Mucosa of descending colon (tissue), 3 donors: ENCODE results near the gene PHLPP1. TPM values are rescaled to one million over a fixed set of nuclear protein-coding genes. Genes with fewer than 3 reads are reported as not detected.

Experiments
- ATAC-seq: fragments of 200-7000 bp; cut with Tn5 transposase; one replicate; pipeline ENCODE4 v1.9.1; 2020; ENCODE audit warnings: mild to moderate bottlenecking, moderate library complexity
- DNase-seq, 3 donors: peaks; one replicate each; pipeline ENCODE4 v3.0.0-alpha.2; 2020
- H3K36me3 ChIP-seq: fragments of 200-600 bp; one replicate; pipeline ENCODE4 v1.8.0; 2021; ENCODE audit warnings: low read depth, mild to moderate bottlenecking
- H3K4me1 ChIP-seq: fragments of 200-600 bp; one replicate; pipeline ENCODE4 v1.8.0; 2021; ENCODE audit warnings: low read depth, mild to moderate bottlenecking
- H3K4me3 ChIP-seq: fragments of 200-600 bp; one replicate; pipeline ENCODE4 v1.8.0; 2021; ENCODE audit warnings: mild to moderate bottlenecking
- H3K9me3 ChIP-seq: fragments of 200-600 bp; one replicate; pipeline ENCODE4 v1.8.0; 2021; ENCODE audit warnings: mild to moderate bottlenecking
- intact Hi-C, 2 donors: fragments of 100-400 bp; cut with DNase I in 1 of 2; cut with micrococcal nuclease in 1 of 2; formaldehyde crosslinking; loops; one replicate each; pipeline versions ENCODE4 v1.11.0 to v1.11.1; 2022; cut with DNase I, micrococcal nuclease
- total RNA-seq, 3 donors: library from RNA; stranded (reverse); fragmentation: NEBNext Ultra II Directional in 2 of 3; extraction: Animal tissue kit (Norgen Biotek cat#: 25700) in 2 of 3; gene quantifications; one replicate each; pipeline versions ENCODE4 v1.2.1 to v1.2.4, GENCODE V29; 2021 to 2023
- TF ChIP-seq, protein P1 (sequence below): fragments of 200-600 bp; IDR thresholded peaks from one replicate; pipeline ENCODE4 v1.8.0; 2022; ENCODE audit warnings: antibody characterized with exemption, mild to moderate bottlenecking
- donor health status: DM: no; HTN: no; CAD: no; lungs with moderate emphysema.
- donor health status: DM: no; HTN: no; CAD: no.
- donor health status: DM: no; HTN: yes; CAD: no.

PHLPP1 gene
- total RNA-seq, 3 donors from 2014 or later = 17.9 to 28.9 (median 19.7) TPM

DNA sequence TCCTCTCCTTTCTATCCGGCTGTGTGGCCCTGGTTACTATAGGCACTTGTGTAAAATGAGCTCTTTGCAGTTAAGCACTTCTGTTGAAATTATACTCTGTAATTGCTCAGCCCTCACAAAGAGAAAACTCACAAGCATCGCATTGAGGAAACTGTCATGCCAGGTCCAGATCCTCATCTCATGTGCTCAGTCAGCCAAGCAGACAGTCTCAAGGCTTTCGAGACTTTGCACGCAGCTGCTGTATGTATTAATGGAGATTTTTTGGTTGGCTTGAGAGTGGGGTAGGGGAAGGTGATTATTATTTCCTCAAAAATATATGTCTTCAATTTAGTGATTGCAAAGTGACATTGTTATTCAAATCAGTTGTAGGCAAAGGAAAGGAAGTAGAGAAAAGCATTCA is 33.0 kb upstream of the PHLPP1 start:
- intact Hi-C loops = no loop called here
- no peaks in the 10 kb centered on the region for H3K36me3 ChIP-seq
- ATAC-seq (no peak), DNase-seq (no peak)
- H3K4me1 ChIP-seq = no peaks in the 10 kb centered on the region
- TF ChIP-seq, protein P1, sequence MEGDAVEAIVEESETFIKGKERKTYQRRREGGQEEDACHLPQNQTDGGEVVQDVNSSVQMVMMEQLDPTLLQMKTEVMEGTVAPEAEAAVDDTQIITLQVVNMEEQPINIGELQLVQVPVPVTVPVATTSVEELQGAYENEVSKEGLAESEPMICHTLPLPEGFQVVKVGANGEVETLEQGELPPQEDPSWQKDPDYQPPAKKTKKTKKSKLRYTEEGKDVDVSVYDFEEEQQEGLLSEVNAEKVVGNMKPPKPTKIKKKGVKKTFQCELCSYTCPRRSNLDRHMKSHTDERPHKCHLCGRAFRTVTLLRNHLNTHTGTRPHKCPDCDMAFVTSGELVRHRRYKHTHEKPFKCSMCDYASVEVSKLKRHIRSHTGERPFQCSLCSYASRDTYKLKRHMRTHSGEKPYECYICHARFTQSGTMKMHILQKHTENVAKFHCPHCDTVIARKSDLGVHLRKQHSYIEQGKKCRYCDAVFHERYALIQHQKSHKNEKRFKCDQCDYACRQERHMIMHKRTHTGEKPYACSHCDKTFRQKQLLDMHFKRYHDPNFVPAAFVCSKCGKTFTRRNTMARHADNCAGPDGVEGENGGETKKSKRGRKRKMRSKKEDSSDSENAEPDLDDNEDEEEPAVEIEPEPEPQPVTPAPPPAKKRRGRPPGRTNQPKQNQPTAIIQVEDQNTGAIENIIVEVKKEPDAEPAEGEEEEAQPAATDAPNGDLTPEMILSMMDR = no peak
- no peak overlapping the region for H3K4me3 ChIP-seq
- no peaks in the 10 kb centered on the region for H3K9me3 ChIP-seq

- intact Hi-C loops = no loop called here
- Histone ChIP-seq H3K4me1 (no peaks in the 10 kb centered on the region), H3K9me3 (peaks cover 11% of the 10 kb centered on the region), H3K36me3 (no peaks in the 10 kb centered on the region), H3K4me3 (no peak overlapping the region)
- DNase-seq (no peak), ATAC-seq (no peak)
- TF ChIP-seq, protein P1 = no peak
These were observed 31.4 kb upstream of the PHLPP1 start for GRCh38 chr18:62683935-62684334.

GRCh38 chr18:62688743-62689317 is 26.5 kb upstream of the PHLPP1 start:
- DNase-seq (no peak), ATAC-seq (no peak)
- H3K9me3 ChIP-seq = peaks cover 15% of the 10 kb centered on the region
- no peaks in the 10 kb centered on the region for H3K36me3 ChIP-seq
- H3K4me3 ChIP-seq = no peak overlapping the region
- TF ChIP-seq, protein P1 = no peak
- no peaks in the 10 kb centered on the region for H3K4me1 ChIP-seq
- intact Hi-C loops = no loop called here

GRCh38 chr18:62690236-62690815 is 25.0 kb upstream of the PHLPP1 start:
- intact Hi-C loops = no loop called here
- DNase-seq = no peak

GRCh38 chr18:62693659-62694058 is 21.7 kb upstream of the PHLPP1 start:
- DNase-seq (no peak), ATAC-seq (no peak)
- H3K9me3 ChIP-seq = peaks cover 6% of the 10 kb centered on the region
- no peaks in the 10 kb centered on the region for H3K4me1 ChIP-seq
- no peak overlapping the region for H3K4me3 ChIP-seq
- TF ChIP-seq, protein P1 = no peak
- no peaks in the 10 kb centered on the region for H3K36me3 ChIP-seq
- intact Hi-C loops = no loop called here

More at GRCh38 chr18:62690236-62690815, 25.0 kb upstream of the PHLPP1 start:
- no peaks in the 10 kb centered on the region for H3K36me3 ChIP-seq
- no peak overlapping the region for H3K4me3 ChIP-seq
- peaks cover 15% of the 10 kb centered on the region for H3K9me3 ChIP-seq
- H3K4me1 ChIP-seq = no peaks in the 10 kb centered on the region
- TF ChIP-seq, protein P1 = no peak
- ATAC-seq = no peak
